GM12875 (cell line): ENCODE data around the gene LZTR1.

Experiments
- H3K4me3 ChIP-seq: one replicate; pipeline ENCODE4 v1.5.1; 2011; ENCODE audit warnings: low read depth, low read length, control low read depth
- TF ChIP-seq, protein P1 (sequence below): IDR thresholded peaks from 2 replicates; pipeline ENCODE4 v1.5.1; 2011; ENCODE audit warnings: low read depth, mild to moderate bottlenecking, control low read depth, inconsistent platforms, low read length, moderate library complexity, borderline replicate concordance; ENCODE audit not compliant: insufficient read depth

Gene LZTR1

DNA sequence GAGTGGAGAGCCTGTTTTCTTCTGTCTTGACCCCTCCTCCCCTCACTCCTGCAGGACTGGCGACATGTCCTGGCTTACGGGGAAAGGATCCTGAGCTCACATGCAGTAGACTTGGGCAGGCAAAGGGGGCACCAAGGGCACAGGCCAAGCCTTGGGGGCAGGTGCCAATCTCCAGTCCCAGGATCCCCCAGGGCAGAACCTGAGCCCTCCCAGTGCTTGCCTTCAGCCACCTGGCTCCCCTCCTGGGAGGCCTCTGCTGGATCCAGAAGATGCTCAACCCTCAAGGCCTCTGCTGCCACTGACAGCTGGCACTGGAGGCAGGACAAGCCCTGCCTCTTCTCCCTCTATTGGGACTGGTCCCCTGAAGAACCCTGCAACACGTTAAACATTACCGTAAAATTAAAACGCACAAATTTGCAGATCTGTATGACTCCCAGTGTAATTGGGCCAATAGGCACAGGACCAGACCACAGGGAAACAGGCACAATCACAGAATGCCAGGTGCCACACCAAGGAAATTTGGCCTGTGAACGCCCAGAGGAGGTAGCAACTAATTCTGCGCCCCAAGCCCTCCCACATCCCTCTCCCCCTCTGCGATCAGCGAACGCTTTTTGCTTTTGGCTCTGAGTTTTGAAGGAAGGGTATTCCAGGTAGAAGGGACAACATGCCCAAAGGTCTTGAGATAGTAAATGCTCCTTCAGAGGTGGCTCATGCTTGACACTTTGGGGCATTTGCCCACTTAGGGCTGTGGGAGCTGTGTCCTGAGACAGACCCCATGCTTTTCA, 967 bp upstream of the LZTR1 start:
- TF ChIP-seq, protein P1, sequence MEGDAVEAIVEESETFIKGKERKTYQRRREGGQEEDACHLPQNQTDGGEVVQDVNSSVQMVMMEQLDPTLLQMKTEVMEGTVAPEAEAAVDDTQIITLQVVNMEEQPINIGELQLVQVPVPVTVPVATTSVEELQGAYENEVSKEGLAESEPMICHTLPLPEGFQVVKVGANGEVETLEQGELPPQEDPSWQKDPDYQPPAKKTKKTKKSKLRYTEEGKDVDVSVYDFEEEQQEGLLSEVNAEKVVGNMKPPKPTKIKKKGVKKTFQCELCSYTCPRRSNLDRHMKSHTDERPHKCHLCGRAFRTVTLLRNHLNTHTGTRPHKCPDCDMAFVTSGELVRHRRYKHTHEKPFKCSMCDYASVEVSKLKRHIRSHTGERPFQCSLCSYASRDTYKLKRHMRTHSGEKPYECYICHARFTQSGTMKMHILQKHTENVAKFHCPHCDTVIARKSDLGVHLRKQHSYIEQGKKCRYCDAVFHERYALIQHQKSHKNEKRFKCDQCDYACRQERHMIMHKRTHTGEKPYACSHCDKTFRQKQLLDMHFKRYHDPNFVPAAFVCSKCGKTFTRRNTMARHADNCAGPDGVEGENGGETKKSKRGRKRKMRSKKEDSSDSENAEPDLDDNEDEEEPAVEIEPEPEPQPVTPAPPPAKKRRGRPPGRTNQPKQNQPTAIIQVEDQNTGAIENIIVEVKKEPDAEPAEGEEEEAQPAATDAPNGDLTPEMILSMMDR = no peak
- peak overlapping the region; percentile 80 for H3K4me3 ChIP-seq

DNA sequence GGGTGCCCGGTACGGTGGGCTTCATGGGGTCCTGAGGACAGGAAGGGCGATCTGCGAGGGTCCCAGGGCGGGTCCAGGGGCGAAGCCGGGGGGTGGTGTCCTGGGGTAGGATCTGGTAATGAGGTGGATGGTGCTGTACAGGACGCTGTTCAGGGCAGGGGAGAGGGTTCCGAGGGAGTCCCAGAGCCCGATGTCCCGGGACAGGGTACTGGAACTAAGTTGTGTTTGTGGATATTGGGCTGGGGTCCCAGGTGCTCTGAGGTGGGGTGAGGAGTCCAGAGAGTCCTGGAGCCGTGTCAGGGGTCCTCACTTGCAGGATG, 426 bp downstream of the LZTR1 start:
- TF ChIP-seq, protein P1 = no peak
- peak overlapping the region; percentile 80 for H3K4me3 ChIP-seq

DNA sequence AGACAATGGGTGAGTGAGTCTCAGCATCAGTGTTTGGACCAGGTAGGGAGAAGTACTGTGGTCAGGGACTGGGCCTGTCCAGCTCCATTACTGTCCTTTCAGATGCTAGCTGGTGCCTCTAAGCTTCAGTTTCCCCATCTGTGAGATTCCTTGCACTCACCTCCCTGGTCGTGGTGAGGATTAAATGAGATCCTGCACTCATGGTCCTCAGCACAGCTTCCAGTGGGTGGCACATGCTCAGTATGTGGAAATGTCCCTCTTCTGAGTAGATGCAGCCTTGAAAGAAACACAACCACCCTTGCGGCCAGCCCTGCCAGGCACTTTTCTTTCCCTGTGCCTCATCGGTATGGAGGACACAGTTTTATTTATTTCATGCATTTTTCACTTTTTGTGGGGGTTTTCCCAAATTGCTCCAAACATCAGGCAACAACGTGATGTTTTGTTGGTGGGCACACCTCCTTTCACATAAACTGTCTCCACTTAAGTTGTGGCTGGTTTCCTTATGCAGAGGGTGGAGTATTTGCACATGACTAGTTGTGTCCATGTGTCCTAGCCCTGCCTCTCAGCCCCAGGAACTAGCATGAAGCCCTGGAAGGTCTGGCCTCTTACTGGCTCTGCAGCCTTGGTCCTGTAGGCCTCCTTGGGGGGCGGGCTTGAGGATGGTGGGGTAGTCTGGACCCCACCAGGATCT, 1.1 kb downstream of the LZTR1 start:
- TF ChIP-seq, protein P1 = no peak

DNA sequence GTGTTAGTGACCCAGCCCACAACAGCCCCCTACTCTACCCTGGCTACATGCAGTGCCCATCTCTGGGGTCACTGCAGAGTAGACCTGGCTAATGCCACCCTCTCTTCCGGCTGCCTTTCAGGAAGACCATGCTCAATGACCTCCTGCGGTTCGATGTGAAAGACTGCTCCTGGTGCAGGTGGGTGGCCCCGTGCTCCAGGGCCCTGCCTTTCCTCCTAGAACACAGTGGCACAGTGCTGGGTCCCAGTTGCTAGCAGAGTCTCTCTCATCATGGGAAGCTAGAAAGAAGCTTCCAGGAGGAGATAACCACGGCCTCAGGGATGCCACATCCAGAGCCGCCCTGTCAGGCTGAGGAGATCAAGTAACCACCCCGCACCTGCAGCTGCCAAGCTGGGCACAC, 3.6 kb downstream of the LZTR1 start:
- TF ChIP-seq, protein P1 = no peak
- H3K4me3 ChIP-seq = no peak overlapping the region

More for the DNA sequence above, 1.1 kb downstream of the LZTR1 start:
- H3K4me3 ChIP-seq = peak overlapping the region; percentile 80

DNA sequence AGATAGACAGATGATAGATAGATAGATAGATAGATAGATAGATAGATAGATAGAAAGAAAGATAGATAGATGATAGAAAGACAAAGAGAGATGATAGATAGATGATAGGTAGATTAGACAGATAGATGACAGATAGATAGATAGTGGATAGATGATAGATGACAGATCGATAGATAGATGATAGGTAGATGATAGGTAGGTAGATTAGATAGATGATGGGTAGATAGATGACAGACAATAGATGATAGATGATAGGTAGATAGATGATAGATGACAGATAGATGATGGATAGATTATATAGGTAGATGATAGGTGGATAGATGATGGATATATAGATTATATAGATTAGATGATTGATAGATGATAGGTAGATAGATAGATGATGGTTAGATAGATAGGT, 4.3 kb downstream of the LZTR1 start:
- TF ChIP-seq, protein P1 = no peak
- no peak overlapping the region for H3K4me3 ChIP-seq

DNA sequence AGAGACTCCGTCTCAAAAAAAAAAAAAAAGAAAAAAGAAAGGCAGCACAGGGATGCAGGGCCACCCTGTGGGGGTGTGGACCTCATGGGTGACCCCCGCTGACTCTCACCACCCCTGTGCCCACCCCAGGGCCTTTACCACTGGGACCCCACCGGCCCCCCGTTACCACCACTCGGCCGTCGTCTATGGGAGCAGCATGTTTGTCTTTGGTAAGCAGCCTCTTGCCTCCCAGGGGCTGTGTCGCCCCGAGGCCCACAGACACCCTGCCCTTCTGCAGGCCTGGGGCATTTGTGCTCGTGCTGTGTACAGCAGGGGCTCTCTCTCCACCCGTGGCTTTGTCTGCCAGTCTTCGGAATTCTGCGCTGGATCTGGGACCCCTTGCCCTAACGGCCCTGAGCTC, 5.3 kb downstream of the LZTR1 start:
- no peak overlapping the region for H3K4me3 ChIP-seq
- TF ChIP-seq, protein P1 = no peak

DNA sequence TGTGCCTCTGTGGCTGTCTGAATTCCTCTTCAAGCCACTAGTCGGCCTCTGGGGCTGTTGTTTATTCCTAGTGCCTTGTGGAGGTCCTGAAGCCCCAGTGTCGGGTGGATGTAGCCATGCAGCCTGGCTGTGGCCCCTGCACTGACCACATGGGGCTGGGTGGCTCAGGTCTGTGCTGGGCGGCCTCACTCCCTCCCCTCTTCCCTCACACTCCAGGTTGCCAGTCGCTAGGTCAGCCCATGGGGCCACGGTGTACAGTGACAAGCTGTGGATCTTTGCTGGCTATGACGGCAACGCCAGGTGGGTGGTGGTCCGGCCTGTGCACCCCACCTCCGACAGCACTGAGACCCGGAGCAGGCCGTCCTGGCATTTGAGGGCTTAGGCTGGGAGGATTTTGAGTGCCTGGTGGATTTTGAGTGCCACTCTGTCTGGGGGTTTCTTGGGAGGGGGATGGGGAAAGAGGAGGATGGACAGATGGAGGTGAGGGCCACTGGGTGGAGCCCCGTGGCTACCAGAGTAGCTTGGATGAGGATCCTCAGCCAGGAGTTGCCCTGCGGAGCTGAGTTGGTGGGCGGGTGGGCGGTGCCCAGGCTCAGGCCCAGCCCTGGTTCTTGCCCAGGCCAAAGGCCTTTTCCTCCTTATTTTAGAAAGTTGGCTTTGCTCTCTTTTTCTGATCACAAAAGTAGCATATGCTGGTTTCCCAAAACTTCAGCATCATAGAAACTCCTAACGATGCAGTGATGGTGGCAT, 6.7 kb downstream of the LZTR1 start:
- TF ChIP-seq, protein P1 = no peak
- H3K4me3 ChIP-seq = no peak overlapping the region
